ENCODE measurements around the gene RBMY1J. TPM values are rescaled to one million over a fixed set of nuclear protein-coding genes. Genes with fewer than 3 reads are reported as not detected.
"Not testable (repeated sequence)": the region's sequence is repeated elsewhere in the genome, so short reads cannot be mapped to it uniquely, and the experiment has no call there.

RBMY1J gene
- total RNA-seq (2021; ENCODE audit: unreplicated experiment) (not detected), Bru-seq, nascent RNA (not detected), BruChase-seq, experiment 1, labeled RNA remaining after a 2-hour chase (not detected), BruChase-seq, experiment 2, labeled RNA remaining after a 6-hour chase (not detected)
- polyA plus RNA-seq (2012; ENCODE audit: insufficient read length) = not detected
- long read RNA-seq = 0 reads

DNA sequence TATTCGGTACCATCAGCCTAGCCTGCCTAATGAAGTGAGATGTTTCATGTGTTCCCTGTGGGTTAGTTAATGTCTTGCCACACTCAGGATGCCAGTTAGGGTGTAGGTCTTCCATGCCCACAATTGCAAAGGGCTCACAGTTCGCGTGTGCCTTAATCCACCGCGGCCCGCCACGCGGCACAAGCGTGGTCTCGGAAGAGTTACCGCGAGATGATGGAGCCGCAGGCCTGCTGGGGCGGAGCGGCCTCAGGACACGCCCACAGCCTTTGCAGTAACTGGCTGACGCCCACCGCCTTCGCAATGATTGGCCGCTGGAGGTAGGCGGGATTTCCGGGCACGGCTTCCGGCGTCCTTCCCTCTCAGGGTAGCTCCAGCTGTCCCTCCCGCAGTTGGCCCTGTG is at the start of gene RBMY1J:
TSS of gene RBMY1J (plus strand) at position 301 of the 400 bp plus-strand sequence. CDS start 2,038 bp downstream, outside the sequence.
- BruUV-seq (replicated peaks); H3K27me3 ChIP-seq (ENCODE audit: control insufficient read depth, insufficient read depth, low read length); in situ Hi-C loops (cut with HindIII; ENCODE audit: low pct_unique_long_range_greater_than_20kb, low sequenced_read_pairs); H3K4me3 ChIP-seq (ENCODE audit: low read depth in 2 of 2, low read length in 2 of 2); H3K27ac ChIP-seq (ENCODE audit: low read length); ATAC-seq; H3K36me3 ChIP-seq (ENCODE audit: control insufficient read depth, insufficient read depth, low read length); CTCF ChIA-PET; DNase-seq (ENCODE audit: low read depth, low spot score); H3K9me3 ChIP-seq (ENCODE audit: control insufficient read depth, insufficient read depth, low read depth, low read length); H3K4me1 ChIP-seq (ENCODE audit: control insufficient read depth, insufficient read depth, low read length); POLR2A ChIA-PET; intact Hi-C loops (cut with micrococcal nuclease; ENCODE audit: unreplicated experiment): not testable (repeated sequence)

DNA sequence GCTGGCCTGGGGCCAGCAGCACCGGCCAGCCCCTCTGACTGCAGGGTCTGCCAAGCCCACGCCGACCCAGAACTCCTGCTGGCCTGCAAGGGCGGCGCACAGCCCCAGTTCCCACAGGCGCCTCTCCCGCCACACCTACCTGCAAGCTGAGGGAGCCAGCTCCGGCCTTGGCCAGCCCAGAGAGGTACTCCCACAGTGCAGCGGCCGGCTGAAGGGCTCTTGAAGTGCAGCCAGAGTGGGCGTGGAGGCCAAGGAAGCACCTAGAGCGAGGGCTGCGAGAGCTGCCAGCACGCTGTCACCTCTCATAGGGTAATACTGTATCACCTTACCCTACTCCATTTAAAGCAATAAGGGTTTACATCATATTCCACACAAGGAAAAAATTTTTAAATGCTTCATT is 35.8 kb upstream of the RBMY1J start:
- Histone ChIP-seq H3K36me3 (ENCODE audit: control insufficient read depth, insufficient read depth, low read length) (no peaks in the 10 kb centered on the region), H3K27ac (ENCODE audit: low read length) (no peak overlapping the region), H3K9me3 (ENCODE audit: control insufficient read depth, insufficient read depth, low read depth, low read length) (no peaks in the 10 kb centered on the region), H3K27me3 (ENCODE audit: control insufficient read depth, insufficient read depth, low read length) (no peaks in the 10 kb centered on the region), H3K4me1 (ENCODE audit: control insufficient read depth, insufficient read depth, low read length) (no peaks in the 10 kb centered on the region), H3K4me3 (ENCODE audit: low read depth in 2 of 2, low read length in 2 of 2) (no peak overlapping the region)
- no TSS peak for BruUV-seq (replicated peaks)
- in situ Hi-C loops (cut with HindIII; ENCODE audit: low pct_unique_long_range_greater_than_20kb, low sequenced_read_pairs) (no loop called here), intact Hi-C loops (cut with micrococcal nuclease; ENCODE audit: unreplicated experiment) (no loop called here)
- ATAC-seq (no peak), DNase-seq (ENCODE audit: low read depth, low spot score) (no peak)
- ChIA-PET POLR2A (no interaction called here), CTCF (no interaction called here)
- TF ChIP-seq REST (IDR thresholded peaks at IDR 0.05; ENCODE audit: insufficient read depth in 1 of 2, low read depth in 2 of 2, low read length in 1 of 2) = no peak
- TF ChIP-seq CTCF (IDR thresholded peaks at IDR 0.05) = no peak
- TF ChIP-seq SIN3A (IDR thresholded peaks at IDR 0.05; ENCODE audit: borderline replicate concordance, insufficient read depth, low read depth, low read length) = no peak
- no peak for TF ChIP-seq TCF7L2 (IDR thresholded peaks at IDR 0.05; ENCODE audit: low read depth, low read length)
- no peak for TF ChIP-seq POLR2AphosphoS5 (IDR thresholded peaks at IDR 0.05; ENCODE audit: low read depth, low read length)

DNA sequence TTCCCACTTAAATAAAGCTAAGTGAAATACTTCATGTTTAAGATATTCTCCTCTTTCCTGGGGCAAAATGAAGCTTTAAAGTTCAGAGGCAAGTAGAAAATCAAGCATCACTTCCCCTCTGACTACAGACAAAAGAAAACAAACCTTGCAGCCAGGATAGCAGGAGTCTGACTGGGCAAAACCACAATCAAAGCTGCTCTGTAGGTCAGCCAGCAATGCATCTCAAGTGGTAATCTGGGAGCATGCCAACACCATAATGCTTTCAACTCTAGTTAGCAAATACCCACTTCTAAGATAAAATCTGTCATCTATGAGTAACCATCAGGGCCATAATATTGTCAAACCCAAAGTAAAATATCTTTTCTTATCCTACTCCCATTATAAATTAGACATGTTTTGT is 32.6 kb upstream of the RBMY1J start:
- no TSS peak for BruUV-seq (replicated peaks)
- no peaks in the 10 kb centered on the region for H3K4me1 ChIP-seq (ENCODE audit: control insufficient read depth, insufficient read depth, low read length)
- no peaks in the 10 kb centered on the region for H3K27me3 ChIP-seq (ENCODE audit: control insufficient read depth, insufficient read depth, low read length)
- H3K9me3 ChIP-seq (ENCODE audit: control insufficient read depth, insufficient read depth, low read depth, low read length) = no peaks in the 10 kb centered on the region
- TF ChIP-seq TCF7L2 (IDR thresholded peaks at IDR 0.05; ENCODE audit: low read depth, low read length) = no peak
- no peak for TF ChIP-seq CTCF (IDR thresholded peaks at IDR 0.05)
- TF ChIP-seq POLR2AphosphoS5 (IDR thresholded peaks at IDR 0.05; ENCODE audit: low read depth, low read length) = no peak
- no peak for TF ChIP-seq SIN3A (IDR thresholded peaks at IDR 0.05; ENCODE audit: borderline replicate concordance, insufficient read depth, low read depth, low read length)
- no peak for TF ChIP-seq REST (IDR thresholded peaks at IDR 0.05; ENCODE audit: insufficient read depth in 1 of 2, low read depth in 2 of 2, low read length in 1 of 2)
- H3K27ac ChIP-seq (ENCODE audit: low read length) = no peak overlapping the region
- in situ Hi-C loops (cut with HindIII; ENCODE audit: low pct_unique_long_range_greater_than_20kb, low sequenced_read_pairs) = no loop called here
- H3K4me3 ChIP-seq (ENCODE audit: low read depth in 2 of 2, low read length in 2 of 2) = no peak overlapping the region
- DNase-seq (ENCODE audit: low read depth, low spot score) (no peak), ATAC-seq (no peak)
- no peaks in the 10 kb centered on the region for H3K36me3 ChIP-seq (ENCODE audit: control insufficient read depth, insufficient read depth, low read length)
- POLR2A ChIA-PET = no interaction called here
- intact Hi-C loops (cut with micrococcal nuclease; ENCODE audit: unreplicated experiment) = no loop called here
- CTCF ChIA-PET = no interaction called here
